ENCODE data around the gene NDUFAF7.

GRCh38 chr2:37267685-37268084, 36.2 kb downstream of the NDUFAF7 start:
- TF ChIP-seq CTCF (IDR thresholded peaks at IDR 0.05) (no peak), POLR2A (IDR thresholded peaks at IDR 0.05) (no peak)
